Spleen (tissue), 11 donors: Measurements from ENCODE around the gene TMEM259. TPM values are rescaled to one million over a fixed set of nuclear protein-coding genes. Genes with fewer than 3 reads are reported as not detected.

ENCODE experiments used
- DNase-seq: peaks from one replicate; pipeline ENCODE4 v3.0.0-alpha.2; 2020
- H3K27ac ChIP-seq, 8 donors: fragments of 200-600 bp; sonication (generic) in 7 of 8; 1 replicate in 4 of 8; 2 replicates in 4 of 8; pipeline versions ENCODE4 v1.5.0 to v1.8.0; 2016 to 2021; ENCODE audit warnings: inconsistent platforms in 4 of 8, mild to moderate bottlenecking in 4 of 8, moderate library complexity in 1 of 8
- H3K27me3 ChIP-seq, 7 donors: fragments of 200-600 bp; sonication (generic) in 6 of 7; replicated peaks in 1 of 7; 1 replicate in 4 of 7; 2 replicates in 3 of 7; pipeline versions ENCODE4 v1.5.0 to v1.8.0; 2016 to 2021; ENCODE audit warnings: inconsistent platforms in 3 of 7, mild to moderate bottlenecking in 1 of 7
- H3K36me3 ChIP-seq, 6 donors: fragments of 200-600 bp; sonication (generic) in 5 of 6; 1 replicate in 4 of 6; 2 replicates in 2 of 6; pipeline versions ENCODE4 v1.5.0 to v1.8.0; 2016 to 2021; ENCODE audit warnings: inconsistent platforms in 2 of 6
- H3K4me1 ChIP-seq, 6 donors: fragments of 200-600 bp; sonication (generic) in 5 of 6; 1 replicate in 3 of 6; 2 replicates in 3 of 6; pipeline versions ENCODE4 v1.5.0 to v1.8.0; 2016 to 2021; ENCODE audit warnings: inconsistent platforms in 3 of 6
- H3K4me3 ChIP-seq, 8 donors: fragments of 200-600 bp; sonication (generic) in 7 of 8; 1 replicate in 4 of 8; 2 replicates in 4 of 8; pipeline versions ENCODE4 v1.5.0 to v1.8.0; 2016 to 2021; ENCODE audit warnings: inconsistent platforms in 4 of 8, mild to moderate bottlenecking in 4 of 8, moderate library complexity in 2 of 8
- H3K9me3 ChIP-seq, 8 donors: fragments of 200-600 bp; sonication (generic) in 7 of 8; 1 replicate in 4 of 8; 2 replicates in 4 of 8; pipeline versions ENCODE4 v1.5.0 to v1.8.0; 2016 to 2021; ENCODE audit warnings: inconsistent platforms in 4 of 8
- CTCF ChIP-seq, 11 experiments: fragments of 200-600 bp in 7 of 11; fragments of 450-650 bp in 4 of 11; sonication (generic) in 4 of 11; IDR thresholded peaks in 8 of 11; conservative IDR thresholded peaks in 3 of 11; 1 replicate in 7 of 11; 2 replicates in 4 of 11; pipeline versions ENCODE4 v1.4.0 to v1.8.0; 2016 to 2021; ENCODE audit warnings: antibody characterized with exemption in 11 of 11, inconsistent platforms in 4 of 11, mild to moderate bottlenecking in 1 of 11
- POLR2A ChIP-seq, 3 donors: fragments of 450-650 bp; IDR thresholded peaks; one replicate each; pipeline ENCODE4 v1.5.1; 2017; ENCODE audit warnings: antibody characterized with exemption in 3 of 3, mild to moderate bottlenecking in 1 of 3
- POLR2AphosphoS5 ChIP-seq, 3 donors: sonication (generic); formaldehyde crosslinking; IDR thresholded peaks; one replicate each; pipeline ENCODE4 v1.5.1; 2017; ENCODE audit warnings: antibody characterized with exemption in 3 of 3
- WGBS, 5 donors: extraction: QIAGEN DNeasy Blood & Tissue Kit in 3 of 5; methylation state at CpG; one replicate each; pipeline versions ENCODE4 v1.1.5 to v1.1.7; 2013 to 2018; 5-methylcytosine and 5-hydroxymethylcytosine counted together
- intact Hi-C: fragments of 100-400 bp; cut with DNase I; formaldehyde crosslinking; loops from one replicate; pipeline ENCODE4 v1.15.0; 2023; ENCODE audit warnings: low total_unique reads
- polyA plus RNA-seq, 3 donors: library from polyadenylated mRNA; stranded (reverse); fragments of 200-250 nt; gene quantifications; one replicate each; pipeline ENCODE4 v1.2.1, GENCODE V29; 2013
- total RNA-seq, 7 donors: library from RNA; depleted of rRNA in 3 of 7; stranded (reverse); fragments of >200 nt in 3 of 7; fragmentation: NEBNext Ultra II Directional in 4 of 7; extraction: Animal tissue kit (Norgen Biotek cat#: 25700) in 4 of 7; gene quantifications; one replicate each; pipeline versions ENCODE4 v1.1.0 to v1.2.1, GENCODE V29; 2016 to 2021
- donor health status: healthy with polysubstance abuse.
- donor health status: DM: no; HTN: no; CAD: no; lungs with moderate emphysema.
- donor health status: DM: no; HTN: no; CAD: no.
- donor health status: Bipolar disorder and iron deficiency.
- donor health status: healthy.
- donor health status: DM: no; HTN: no; CAD: no.
- donor health status: DM: yes; HTN: yes; CAD: no.

The TMEM259 gene
- total and polyA plus RNA-seq, 10 donors = 172 to 560 (median 241) TPM

- 84 to 96% (median 90%) methylated on average over 2 to 10 of the region's 10 CpGs for WGBS, 5 donors
- Histone ChIP-seq H3K9me3 (no peaks in the 10 kb centered on the region), H3K4me1 (peaks cover 38 to 78% (median 53%) of the 10 kb centered on the region in 6 donors), H3K4me3 (no peak overlapping the region), H3K36me3 (peaks cover 3 to 92% (median 64%) of the 10 kb centered on the region in 6 donors), H3K27ac (no peak overlapping the region), H3K27me3 (no peaks in the 10 kb centered on the region)
- DNase-seq = no peak
- intact Hi-C loops = no loop called here
- TF ChIP-seq POLR2AphosphoS5 (IDR thresholded peaks at IDR 0.05) (no peak), POLR2A (IDR thresholded peaks at IDR 0.05) (no peak), CTCF (IDR thresholded peaks at IDR 0.05 in 8 of 11, conservative IDR thresholded peaks at IDR 0.05 in 3 of 11) (no peak)
Observed at GRCh38 chr19:1013218-1013617, 7.7 kb downstream of the TMEM259 start.

DNA sequence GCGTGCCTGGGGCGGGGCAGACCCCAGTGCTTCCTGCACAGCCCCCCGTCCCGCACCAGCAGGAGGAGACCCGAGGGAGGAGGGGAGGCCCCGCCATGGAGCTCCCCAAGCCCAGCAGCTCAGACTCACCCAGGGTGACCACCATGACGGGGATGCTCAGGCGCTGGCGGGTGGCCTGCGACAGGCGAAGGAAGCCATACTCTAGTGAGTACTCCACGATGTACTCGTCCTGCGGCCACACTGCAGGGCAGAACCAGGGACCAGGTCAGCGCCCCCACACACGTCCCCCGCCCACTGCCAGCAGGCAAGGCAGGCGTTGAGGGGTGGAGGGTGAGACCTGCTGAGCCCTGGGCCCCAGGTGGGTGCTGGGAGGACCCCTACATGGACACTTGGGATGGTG is 8.6 kb downstream of the TMEM259 start:
- 90 to 96% (median 94%) methylated on average over 2 to 18 of the region's 18 CpGs for WGBS, 5 donors
- H3K27ac ChIP-seq = no peak overlapping the region
- intact Hi-C loops = no loop called here
- no peaks in the 10 kb centered on the region for H3K9me3 ChIP-seq
- H3K36me3 ChIP-seq = peaks cover 3 to 94% (median 65%) of the 10 kb centered on the region in 6 donors
- no peaks in the 10 kb centered on the region for H3K27me3 ChIP-seq
- DNase-seq = no peak
- TF ChIP-seq POLR2A (IDR thresholded peaks at IDR 0.05) (no peak), POLR2AphosphoS5 (IDR thresholded peaks at IDR 0.05) (peak in 1 of 3 donors; percentile 9), CTCF (IDR thresholded peaks at IDR 0.05 in 8 of 11, conservative IDR thresholded peaks at IDR 0.05 in 3 of 11) (no peak)
- H3K4me3 ChIP-seq = no peak overlapping the region
- peaks cover 29 to 69% (median 44%) of the 10 kb centered on the region in 6 donors for H3K4me1 ChIP-seq

DNA sequence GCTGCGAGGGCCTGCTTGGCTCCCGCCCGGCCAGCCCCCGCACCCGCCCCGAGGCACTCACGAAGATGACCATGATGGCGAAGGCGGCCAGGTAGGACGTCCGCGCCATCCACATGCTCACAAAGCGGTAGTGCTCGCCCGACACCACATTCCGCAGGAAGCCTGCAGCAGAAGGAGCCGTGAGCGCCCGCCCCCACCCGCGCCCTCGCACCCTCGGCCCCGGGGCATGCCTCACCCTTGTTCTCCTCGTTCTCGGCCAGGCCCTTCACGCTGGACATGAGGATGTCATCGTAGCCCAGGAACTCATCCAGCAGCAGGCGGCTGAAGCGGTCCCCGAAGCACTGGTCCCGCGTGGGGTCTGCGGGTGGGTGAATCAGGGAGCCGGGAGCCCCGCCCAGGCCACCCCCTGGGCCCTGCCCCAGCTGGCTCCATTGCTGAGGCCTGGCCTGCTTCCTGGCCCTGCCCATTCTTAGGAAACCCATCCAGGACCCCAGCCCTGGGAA is 9.0 kb downstream of the TMEM259 start:
- intact Hi-C loops = no loop called here
- 95 to 97% (median 96%) methylated on average over 24 to 36 of the region's 36 CpGs for WGBS, 5 donors

More for the DNA sequence above, 9.0 kb downstream of the TMEM259 start:
- Histone ChIP-seq H3K36me3 (peaks cover 3 to 98% (median 65%) of the 10 kb centered on the region in 6 donors), H3K27ac (no peak overlapping the region), H3K27me3 (no peaks in the 10 kb centered on the region), H3K9me3 (no peaks in the 10 kb centered on the region), H3K4me3 (no peak overlapping the region), H3K4me1 (peaks cover 25 to 64% (median 40%) of the 10 kb centered on the region in 6 donors)
- no peak for DNase-seq
- peak in 2 of 3 donors; percentile 9 to 24 for TF ChIP-seq POLR2AphosphoS5 (IDR thresholded peaks at IDR 0.05)
- TF ChIP-seq POLR2A (IDR thresholded peaks at IDR 0.05) = no peak
- no peak for TF ChIP-seq CTCF (IDR thresholded peaks at IDR 0.05 in 8 of 11, conservative IDR thresholded peaks at IDR 0.05 in 3 of 11)
